ENCODE measurements around the gene SORCS2. TPM values are rescaled to one million over a fixed set of nuclear protein-coding genes. Genes with fewer than 3 reads are reported as not detected.

The SORCS2 gene
- total and polyA plus RNA-seq, 7 donors, result 0.18 to 1.5 (median 0.36) TPM

GRCh38 chr4:7787067-7787466 is 594.7 kb downstream of the SORCS2 start:
- no peak for DNase-seq
- Histone ChIP-seq H3K4me1 (peaks cover 7% of the 10 kb centered on the region), H3K36me3 (ENCODE audit: insufficient read depth in 1 of 2, low read depth in 1 of 2) (peaks cover 0 to 20% of the 10 kb centered on the region in 2 donors), H3K9me3 (no peaks in the 10 kb centered on the region), H3K4me3 (no peak overlapping the region), H3K27ac (no peak overlapping the region), H3K27me3 (ENCODE audit: insufficient read depth in 3 of 3, low read length in 2 of 3) (no peaks in the 10 kb centered on the region)
- no peak for ATAC-seq
- intact Hi-C loops (cut with DNase I), result no loop called here
- 95 to 98% (median 95%) methylated on average over 15 of the region's 15 CpGs for WGBS, 3 donors
- TF ChIP-seq CTCF (IDR thresholded peaks at IDR 0.05), result no peak

- no peaks in the 10 kb centered on the region for H3K27me3 ChIP-seq (ENCODE audit: insufficient read depth in 3 of 3, low read length in 2 of 3)
- TF ChIP-seq CTCF (IDR thresholded peaks at IDR 0.05), result no peak
- no peaks in the 10 kb centered on the region for H3K9me3 ChIP-seq
- intact Hi-C loops (cut with DNase I), result no loop called here
- H3K4me1 ChIP-seq, result peaks cover 7% of the 10 kb centered on the region
- no peak overlapping the region for H3K27ac ChIP-seq
- H3K36me3 ChIP-seq (ENCODE audit: insufficient read depth in 1 of 2, low read depth in 1 of 2), result peaks cover 0 to 26% of the 10 kb centered on the region in 2 donors
- no peak for DNase-seq
- H3K4me3 ChIP-seq, result no peak overlapping the region
- WGBS, 3 donors, result 94 to 95% (median 94%) methylated on average over 25 to 30 of the region's 30 CpGs
- ATAC-seq, result no peak
These were observed 595.4 kb downstream of the SORCS2 start for GRCh38 chr4:7787681-7788141.

- H3K4me3 ChIP-seq, result no peak overlapping the region
- no peak for TF ChIP-seq CTCF (IDR thresholded peaks at IDR 0.05)
- no peak overlapping the region for H3K27ac ChIP-seq
- intact Hi-C loops (cut with DNase I), result no loop called here
- H3K27me3 ChIP-seq (ENCODE audit: insufficient read depth in 3 of 3, low read length in 2 of 3), result no peaks in the 10 kb centered on the region
- H3K4me1 ChIP-seq, result peaks cover 7% of the 10 kb centered on the region
- H3K9me3 ChIP-seq, result no peaks in the 10 kb centered on the region
- peaks cover 0 to 31% of the 10 kb centered on the region in 2 donors for H3K36me3 ChIP-seq (ENCODE audit: insufficient read depth in 1 of 2, low read depth in 1 of 2)
- 94 to 97% (median 97%) methylated on average over 17 of the region's 17 CpGs for WGBS, 3 donors
- ATAC-seq (no peak), DNase-seq (no peak)
These were observed 595.9 kb downstream of the SORCS2 start for GRCh38 chr4:7788193-7788592.

GRCh38 chr4:7788694-7789425 is 596.5 kb downstream of the SORCS2 start:
- peaks cover 0 to 38% of the 10 kb centered on the region in 2 donors for H3K36me3 ChIP-seq (ENCODE audit: insufficient read depth in 1 of 2, low read depth in 1 of 2)
- 57 to 60% (median 60%) methylated on average over 12 to 13 of the region's 13 CpGs for WGBS, 3 donors
- no peaks in the 10 kb centered on the region for H3K27me3 ChIP-seq (ENCODE audit: insufficient read depth in 3 of 3, low read length in 2 of 3)
- peak in 1 of 2 donors; percentile 68 for DNase-seq
- peak overlapping the region; percentile 56 for H3K27ac ChIP-seq
- intact Hi-C loops (cut with DNase I), result no loop called here
- no peak for TF ChIP-seq CTCF (IDR thresholded peaks at IDR 0.05)
- ATAC-seq, result peak; percentile 74 to 97 (median 90)
- H3K4me3 ChIP-seq, result no peak overlapping the region
- no peaks in the 10 kb centered on the region for H3K9me3 ChIP-seq
- H3K4me1 ChIP-seq, result peaks cover 7% of the 10 kb centered on the region

All from psoas muscle (tissue), 8 donors.